SU-DHL-6 (cell line): ENCODE results near the gene PPP1CA.

Source experiments
- H2AFZ ChIP-seq: fragments of 200-600 bp; sonication (generic); 2 replicates; pipeline ENCODE4 v1.6.1; 2014; ENCODE audit warnings: low read depth, mild to moderate bottlenecking, moderate library complexity, mixed read lengths, antibody characterized with exemption, low read length; ENCODE audit not compliant: severe bottlenecking
- H3F3A ChIP-seq: fragments of 200-600 bp; shearing (Covaris generic); 2 replicates; pipeline ENCODE4 v1.6.0; 2016; ENCODE audit warnings: antibody characterized with exemption, mild to moderate bottlenecking; ENCODE audit not compliant: insufficient read depth
- H3K27ac ChIP-seq: fragments of 200-600 bp; sonication (generic); 2 replicates; pipeline ENCODE4 v1.5.1; 2016; ENCODE audit warnings: low read depth, mild to moderate bottlenecking, low read length, moderate library complexity, mixed read lengths
- H3K27me3 ChIP-seq: fragments of 200-600 bp; sonication (generic), shearing (Covaris generic); 2 replicates; pipeline ENCODE4 v1.6.0; 2014; ENCODE audit warnings: mild to moderate bottlenecking, low read length
- H3K36me3 ChIP-seq: fragments of 200-600 bp; sonication (generic); 2 replicates; pipeline ENCODE4 v1.6.1; 2014; ENCODE audit warnings: mild to moderate bottlenecking, low read length, mixed read lengths
- H3K4me2 ChIP-seq: fragments of 300-600, 200-600 bp; shearing (Covaris generic), sonication (generic); 2 replicates; pipeline ENCODE4 v1.6.0; 2014; ENCODE audit warnings: low read length, low read depth, mild to moderate bottlenecking; ENCODE audit not compliant: poor library complexity, severe bottlenecking
- H3K4me3 ChIP-seq: fragments of 200-600 bp; sonication (generic); 2 replicates; pipeline ENCODE4 v1.5.1; 2014; ENCODE audit warnings: antibody characterized with exemption, low read length, mild to moderate bottlenecking, mixed read lengths; ENCODE audit not compliant: insufficient read depth, poor library complexity, severe bottlenecking
- H3K79me2 ChIP-seq: fragments of 200-600 bp; sonication (generic); 2 replicates; pipeline ENCODE4 v1.6.1; 2014; ENCODE audit warnings: mild to moderate bottlenecking, low read length, moderate library complexity; ENCODE audit not compliant: insufficient read depth
- H3K9ac ChIP-seq: fragments of 200-600 bp; sonication (generic); 2 replicates; pipeline ENCODE4 v1.7.0; 2014; ENCODE audit warnings: mild to moderate bottlenecking, low read length
- H3K9me2 ChIP-seq: fragments of 200-600 bp; sonication (generic); replicated peaks from 2 replicates; pipeline ENCODE4 v1.6.1; 2014; ENCODE audit warnings: low read length; ENCODE audit not compliant: insufficient read depth
- H3K9me3 ChIP-seq: fragments of 200-600 bp; sonication (generic); 2 replicates; pipeline ENCODE4 v1.6.1; 2014; ENCODE audit warnings: low read length, mixed read lengths; ENCODE audit not compliant: insufficient read depth
- H4K20me1 ChIP-seq: fragments of 200-600 bp; sonication (generic); 2 replicates; pipeline ENCODE4 v1.6.1; 2014; ENCODE audit warnings: low read depth, mild to moderate bottlenecking, antibody characterized with exemption, low read length, moderate library complexity, mixed read lengths
- EZH2phosphoT487 ChIP-seq: fragments of 200-600 bp; sonication (generic), shearing (Covaris generic); conservative IDR thresholded peaks from 2 replicates; pipeline ENCODE4 v1.6.1; 2018; ENCODE audit warnings: mild to moderate bottlenecking, antibody characterized with exemption, low read length, moderate library complexity, mixed read lengths
- TF ChIP-seq, protein P1 (sequence below): fragments of 200-600 bp; sonication (generic); IDR thresholded peaks from one replicate; pipeline ENCODE4 v1.5.1; 2017; ENCODE audit warnings: antibody characterized with exemption, mild to moderate bottlenecking, low read length, moderate library complexity; ENCODE audit not compliant: insufficient read depth, poor library complexity, severe bottlenecking

The PPP1CA gene

GRCh38 chr11:67366961-67367760, 34.5 kb downstream of the PPP1CA start:
- Histone ChIP-seq H3K4me2 (no peak overlapping the region), H3K79me2 (no peaks in the 10 kb centered on the region), H3K4me3 (no peak overlapping the region), H3K36me3 (no peaks in the 10 kb centered on the region), H3K27me3 (no peaks in the 10 kb centered on the region), H3K9me2 (no peaks in the 10 kb centered on the region), H3K9me3 (no peaks in the 10 kb centered on the region), H4K20me1 (no peaks in the 10 kb centered on the region), H3K27ac (no peak overlapping the region), H3K9ac (no peak overlapping the region), H3F3A (no peaks in the 10 kb centered on the region), H2AFZ (no peak overlapping the region)
- TF ChIP-seq, protein P1, sequence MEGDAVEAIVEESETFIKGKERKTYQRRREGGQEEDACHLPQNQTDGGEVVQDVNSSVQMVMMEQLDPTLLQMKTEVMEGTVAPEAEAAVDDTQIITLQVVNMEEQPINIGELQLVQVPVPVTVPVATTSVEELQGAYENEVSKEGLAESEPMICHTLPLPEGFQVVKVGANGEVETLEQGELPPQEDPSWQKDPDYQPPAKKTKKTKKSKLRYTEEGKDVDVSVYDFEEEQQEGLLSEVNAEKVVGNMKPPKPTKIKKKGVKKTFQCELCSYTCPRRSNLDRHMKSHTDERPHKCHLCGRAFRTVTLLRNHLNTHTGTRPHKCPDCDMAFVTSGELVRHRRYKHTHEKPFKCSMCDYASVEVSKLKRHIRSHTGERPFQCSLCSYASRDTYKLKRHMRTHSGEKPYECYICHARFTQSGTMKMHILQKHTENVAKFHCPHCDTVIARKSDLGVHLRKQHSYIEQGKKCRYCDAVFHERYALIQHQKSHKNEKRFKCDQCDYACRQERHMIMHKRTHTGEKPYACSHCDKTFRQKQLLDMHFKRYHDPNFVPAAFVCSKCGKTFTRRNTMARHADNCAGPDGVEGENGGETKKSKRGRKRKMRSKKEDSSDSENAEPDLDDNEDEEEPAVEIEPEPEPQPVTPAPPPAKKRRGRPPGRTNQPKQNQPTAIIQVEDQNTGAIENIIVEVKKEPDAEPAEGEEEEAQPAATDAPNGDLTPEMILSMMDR: no peak
- no peak for TF ChIP-seq EZH2phosphoT487

- Histone ChIP-seq H3K4me2 (no peak overlapping the region), H3K9me2 (no peaks in the 10 kb centered on the region), H3K36me3 (no peaks in the 10 kb centered on the region), H3K79me2 (no peaks in the 10 kb centered on the region), H3K27me3 (no peaks in the 10 kb centered on the region), H3K27ac (no peak overlapping the region), H2AFZ (no peak overlapping the region), H4K20me1 (no peaks in the 10 kb centered on the region), H3F3A (no peaks in the 10 kb centered on the region), H3K9ac (no peak overlapping the region), H3K9me3 (no peaks in the 10 kb centered on the region), H3K4me3 (no peak overlapping the region)
- TF ChIP-seq, protein P1: no peak
Observed at GRCh38 chr11:67366546-67366945, 35.1 kb downstream of the PPP1CA start.

DNA sequence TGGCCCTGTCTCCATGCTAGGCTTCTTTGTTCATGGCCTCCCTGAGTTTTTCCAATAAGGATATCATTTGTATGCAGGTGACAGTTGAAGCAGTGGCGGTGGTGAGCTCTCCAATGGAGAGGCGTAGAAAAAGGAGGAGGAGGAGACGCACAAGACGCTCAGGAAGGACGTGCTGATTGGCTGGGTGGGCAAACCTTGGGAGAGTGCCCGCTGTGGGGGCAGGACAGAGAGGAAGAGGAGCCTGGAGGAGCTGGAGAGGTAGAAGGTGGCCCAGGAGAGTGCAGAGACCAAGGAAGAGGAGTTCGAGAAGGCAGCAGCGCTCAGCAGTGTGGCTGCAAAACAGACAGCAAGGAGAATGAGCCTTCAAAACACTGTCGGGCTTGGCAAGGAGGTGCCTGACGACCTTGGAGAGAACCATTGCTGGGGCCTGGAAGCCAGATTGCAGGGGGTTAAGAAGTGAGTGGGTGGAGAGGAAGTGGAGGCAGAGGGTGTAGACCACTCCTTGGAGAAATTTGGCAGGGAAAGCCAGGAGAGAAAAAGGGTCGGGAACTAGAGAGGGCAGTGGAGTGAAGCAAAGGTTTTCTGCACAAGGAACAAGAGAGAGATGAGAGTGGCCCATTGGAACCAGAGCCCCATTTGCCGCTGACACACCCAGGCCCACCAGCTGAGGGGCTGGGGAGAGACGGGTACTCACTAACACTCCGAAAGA, 35.8 kb downstream of the PPP1CA start:
- Histone ChIP-seq H2AFZ (no peak overlapping the region), H3K9me3 (no peaks in the 10 kb centered on the region), H3K79me2 (no peaks in the 10 kb centered on the region), H4K20me1 (no peaks in the 10 kb centered on the region), H3K27ac (no peak overlapping the region), H3K9ac (no peak overlapping the region), H3K36me3 (no peaks in the 10 kb centered on the region), H3K9me2 (no peaks in the 10 kb centered on the region), H3K4me3 (no peak overlapping the region), H3F3A (no peaks in the 10 kb centered on the region), H3K27me3 (no peaks in the 10 kb centered on the region), H3K4me2 (no peak overlapping the region)
- no peak for TF ChIP-seq EZH2phosphoT487
- TF ChIP-seq, protein P1: no peak
